Thyroid gland (tissue), 4 donors: ENCODE measurements around the gene PRELID3B.
"Not testable (repeated sequence)": the region's sequence is repeated elsewhere in the genome, so short reads cannot be mapped to it uniquely, and the experiment has no call there.

Experiments
- POLR2A ChIP-seq, 2 donors: fragments of 450-650 bp; IDR thresholded peaks; one replicate each; pipeline ENCODE4 v1.6.1; 2017; ENCODE audit warnings: antibody characterized with exemption in 2 of 2, mild to moderate bottlenecking in 2 of 2, moderate library complexity in 1 of 2
- TF ChIP-seq, protein P1 (sequence below), 6 experiments: fragments of 200-600 bp in 3 of 6; fragments of 450-650 bp in 3 of 6; sonication (generic) in 3 of 6; IDR thresholded peaks; one replicate each; pipeline ENCODE4 v1.5.1; 2016 to 2019; ENCODE audit warnings: antibody characterized with exemption in 6 of 6, mild to moderate bottlenecking in 2 of 6, inconsistent platforms in 1 of 6, moderate library complexity in 1 of 6

DNA sequence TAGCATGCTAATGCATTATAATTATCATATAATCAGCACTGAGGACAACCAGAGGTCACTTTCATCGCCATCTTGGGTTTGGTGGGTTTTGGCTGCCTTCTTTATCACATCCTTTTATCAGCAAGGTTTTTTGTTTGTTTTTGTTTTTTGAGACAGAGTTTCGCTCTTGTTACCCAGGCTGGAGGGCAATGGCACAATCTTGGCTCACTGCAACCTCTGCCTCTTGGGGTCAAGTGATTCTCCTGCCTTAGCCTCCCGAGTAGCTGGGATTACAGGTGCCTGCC, 30.8 kb downstream of the PRELID3B start:
- TF ChIP-seq POLR2A (IDR thresholded peaks at IDR 0.05): not testable (repeated sequence)
- TF ChIP-seq, protein P1, sequence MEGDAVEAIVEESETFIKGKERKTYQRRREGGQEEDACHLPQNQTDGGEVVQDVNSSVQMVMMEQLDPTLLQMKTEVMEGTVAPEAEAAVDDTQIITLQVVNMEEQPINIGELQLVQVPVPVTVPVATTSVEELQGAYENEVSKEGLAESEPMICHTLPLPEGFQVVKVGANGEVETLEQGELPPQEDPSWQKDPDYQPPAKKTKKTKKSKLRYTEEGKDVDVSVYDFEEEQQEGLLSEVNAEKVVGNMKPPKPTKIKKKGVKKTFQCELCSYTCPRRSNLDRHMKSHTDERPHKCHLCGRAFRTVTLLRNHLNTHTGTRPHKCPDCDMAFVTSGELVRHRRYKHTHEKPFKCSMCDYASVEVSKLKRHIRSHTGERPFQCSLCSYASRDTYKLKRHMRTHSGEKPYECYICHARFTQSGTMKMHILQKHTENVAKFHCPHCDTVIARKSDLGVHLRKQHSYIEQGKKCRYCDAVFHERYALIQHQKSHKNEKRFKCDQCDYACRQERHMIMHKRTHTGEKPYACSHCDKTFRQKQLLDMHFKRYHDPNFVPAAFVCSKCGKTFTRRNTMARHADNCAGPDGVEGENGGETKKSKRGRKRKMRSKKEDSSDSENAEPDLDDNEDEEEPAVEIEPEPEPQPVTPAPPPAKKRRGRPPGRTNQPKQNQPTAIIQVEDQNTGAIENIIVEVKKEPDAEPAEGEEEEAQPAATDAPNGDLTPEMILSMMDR (IDR thresholded peaks at IDR 0.05): not testable (repeated sequence)
